Measurements from ENCODE around the gene DOK4.

DOK4 gene

GRCh38 chr16:57518922-57519321 is 32.6 kb upstream of the DOK4 start:
- no peak for DNase-seq (ENCODE audit: low spot score)

- DNase-seq (ENCODE audit: low spot score) = no peak
Observed at GRCh38 chr16:57518520-57518919, 32.2 kb upstream of the DOK4 start.

DNA sequence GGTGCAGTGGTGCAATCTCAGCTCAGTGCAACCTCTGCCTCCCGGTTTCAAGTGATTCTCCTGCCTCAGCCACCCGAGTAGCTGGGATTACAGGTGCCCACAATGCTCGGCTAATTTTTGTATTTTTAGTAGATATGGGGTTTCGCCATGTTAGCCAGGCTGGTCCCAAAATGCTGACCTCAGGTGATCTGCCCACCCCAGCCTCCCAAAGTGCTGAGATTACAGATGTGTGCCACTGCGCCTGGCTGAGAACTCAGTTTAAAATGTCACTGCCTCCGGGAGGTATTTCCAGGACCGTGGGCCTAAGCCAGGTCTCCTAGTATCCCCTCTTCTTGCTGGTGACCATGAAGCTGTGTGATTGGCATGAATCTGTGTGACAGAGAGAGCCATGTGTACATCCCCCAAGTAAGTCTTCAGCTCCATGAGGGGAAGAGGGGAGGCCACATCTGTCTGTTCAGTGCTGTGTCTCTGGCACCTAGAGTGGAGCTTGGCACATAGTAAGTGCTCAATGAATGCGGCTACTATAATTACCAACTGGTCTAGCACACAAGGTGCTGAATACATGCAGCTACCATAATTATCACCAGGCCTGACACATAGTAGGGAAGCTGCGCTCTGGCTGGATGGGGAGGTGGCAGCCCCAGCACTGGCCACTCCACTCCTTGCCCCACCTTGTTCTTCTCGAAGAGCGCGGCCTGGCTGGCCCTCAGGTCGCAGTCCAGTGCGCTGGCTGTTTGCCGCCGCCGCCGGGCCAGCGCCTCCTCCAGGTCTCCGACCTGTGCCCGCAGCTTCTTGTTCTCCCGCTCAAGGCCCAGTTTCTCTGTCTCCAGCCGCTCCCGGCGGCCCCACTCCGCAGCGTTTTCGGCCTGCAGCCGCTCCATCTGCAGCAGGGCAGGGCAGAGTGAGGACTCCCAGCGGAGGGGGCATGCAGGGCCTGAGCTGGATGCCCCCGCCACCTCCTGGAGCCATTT is 31.4 kb upstream of the DOK4 start:
- DNase-seq (ENCODE audit: low spot score) = no peak

GRCh38 chr16:57516773-57517172 is 30.5 kb upstream of the DOK4 start:
- no peak for DNase-seq (ENCODE audit: low spot score)

- no peak for DNase-seq (ENCODE audit: low spot score)
Observed at GRCh38 chr16:57516176-57516725, 30.0 kb upstream of the DOK4 start.

DNA sequence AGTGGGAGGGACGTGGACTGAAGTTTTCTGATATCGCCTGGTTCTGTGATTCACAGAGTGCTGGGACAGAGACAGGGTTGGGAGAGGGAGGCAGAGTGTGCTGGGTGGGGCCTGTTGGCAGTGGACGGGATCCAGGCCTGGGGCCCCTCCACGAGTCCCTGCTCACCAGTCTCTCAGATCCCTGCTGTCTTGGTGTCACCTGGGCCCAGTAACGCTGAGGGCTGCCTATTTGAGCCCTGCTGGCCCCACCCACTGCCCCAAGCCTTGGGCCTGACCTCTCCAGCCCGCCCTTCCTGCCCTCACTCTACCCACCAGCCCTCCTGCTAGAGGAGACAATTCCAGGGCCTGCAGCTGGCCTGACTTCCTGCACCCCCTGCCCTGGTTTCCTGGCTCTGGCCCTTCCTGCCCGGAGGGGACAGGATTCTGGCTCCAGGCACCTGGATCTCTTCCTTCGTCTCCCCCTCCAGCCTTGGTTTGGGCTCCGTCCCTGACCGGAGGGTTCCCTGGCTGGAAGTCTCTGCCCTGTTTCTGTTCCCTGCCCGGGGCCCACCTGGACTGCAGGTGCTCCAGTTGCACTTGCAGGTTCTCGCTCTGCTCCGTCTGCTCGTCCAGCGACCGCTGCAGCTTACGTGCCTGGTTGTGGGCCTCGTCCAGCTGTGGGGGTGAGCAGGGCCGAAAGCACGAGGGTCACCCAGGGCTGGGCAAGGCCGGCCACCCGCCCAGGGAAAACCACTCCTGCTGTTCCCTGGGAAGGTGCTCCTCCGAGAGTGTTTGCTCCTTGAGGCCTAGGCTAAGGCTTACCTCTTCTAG is 28.7 kb upstream of the DOK4 start:
- DNase-seq (ENCODE audit: low spot score) = no peak

DNA sequence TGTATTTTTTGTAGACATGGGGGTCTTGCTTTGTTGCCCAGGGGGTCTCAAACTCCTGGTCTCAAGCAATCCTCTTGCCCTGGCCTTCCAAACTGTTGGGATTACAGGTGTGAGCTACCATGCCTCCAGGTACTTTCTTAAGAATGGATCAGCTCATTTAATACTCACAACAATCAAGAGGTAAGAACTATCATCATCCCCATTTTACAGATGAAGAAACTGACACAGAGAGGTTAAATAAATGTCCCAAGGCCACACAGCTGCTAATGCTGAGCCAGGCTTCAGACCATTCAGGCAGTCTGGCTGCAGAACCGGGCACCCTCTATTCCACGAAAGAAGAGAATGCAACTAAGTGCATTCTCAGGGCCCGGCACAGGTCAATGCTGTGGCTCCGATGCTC is 28.1 kb upstream of the DOK4 start:
- no peak for DNase-seq (ENCODE audit: low spot score)

DNA sequence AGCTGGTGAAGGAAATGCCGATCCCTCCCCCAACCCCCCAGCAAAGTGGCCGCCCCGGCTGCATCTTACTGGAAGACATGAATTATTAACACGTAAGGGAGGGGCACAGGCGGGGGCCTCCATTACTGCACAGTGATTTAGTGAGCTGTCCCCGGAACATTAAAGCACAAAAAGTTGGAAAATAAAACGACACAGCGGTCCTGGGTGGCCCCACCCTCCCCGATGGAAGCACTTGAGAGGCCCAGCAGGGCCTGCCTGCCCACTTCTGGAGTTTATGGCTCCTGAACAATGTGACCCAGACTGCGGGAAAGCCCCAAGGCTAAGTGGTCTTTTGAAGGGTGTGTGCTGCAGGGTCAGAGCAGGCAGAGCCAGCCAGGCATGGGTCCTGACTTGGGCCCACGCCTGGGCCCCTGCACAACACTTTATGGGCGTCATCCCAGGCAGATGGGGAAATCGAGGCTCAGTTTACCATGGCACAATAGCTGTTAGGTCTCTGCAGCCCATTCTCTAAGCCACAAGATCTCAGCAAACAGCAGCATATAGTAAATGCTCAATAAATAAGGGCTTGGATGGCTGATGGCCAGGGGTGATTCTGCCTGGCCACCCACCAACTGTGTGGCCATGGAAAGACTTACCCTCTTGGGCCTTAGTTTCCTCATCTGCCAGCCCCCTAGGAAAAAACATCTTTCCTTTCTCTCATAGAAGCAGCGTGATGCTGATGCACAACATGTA is 27.2 kb upstream of the DOK4 start:
- DNase-seq (ENCODE audit: low spot score) = no peak

- no peak for DNase-seq (ENCODE audit: low spot score)
Observed at GRCh38 chr16:57512296-57513001, 26.2 kb upstream of the DOK4 start.

DNA sequence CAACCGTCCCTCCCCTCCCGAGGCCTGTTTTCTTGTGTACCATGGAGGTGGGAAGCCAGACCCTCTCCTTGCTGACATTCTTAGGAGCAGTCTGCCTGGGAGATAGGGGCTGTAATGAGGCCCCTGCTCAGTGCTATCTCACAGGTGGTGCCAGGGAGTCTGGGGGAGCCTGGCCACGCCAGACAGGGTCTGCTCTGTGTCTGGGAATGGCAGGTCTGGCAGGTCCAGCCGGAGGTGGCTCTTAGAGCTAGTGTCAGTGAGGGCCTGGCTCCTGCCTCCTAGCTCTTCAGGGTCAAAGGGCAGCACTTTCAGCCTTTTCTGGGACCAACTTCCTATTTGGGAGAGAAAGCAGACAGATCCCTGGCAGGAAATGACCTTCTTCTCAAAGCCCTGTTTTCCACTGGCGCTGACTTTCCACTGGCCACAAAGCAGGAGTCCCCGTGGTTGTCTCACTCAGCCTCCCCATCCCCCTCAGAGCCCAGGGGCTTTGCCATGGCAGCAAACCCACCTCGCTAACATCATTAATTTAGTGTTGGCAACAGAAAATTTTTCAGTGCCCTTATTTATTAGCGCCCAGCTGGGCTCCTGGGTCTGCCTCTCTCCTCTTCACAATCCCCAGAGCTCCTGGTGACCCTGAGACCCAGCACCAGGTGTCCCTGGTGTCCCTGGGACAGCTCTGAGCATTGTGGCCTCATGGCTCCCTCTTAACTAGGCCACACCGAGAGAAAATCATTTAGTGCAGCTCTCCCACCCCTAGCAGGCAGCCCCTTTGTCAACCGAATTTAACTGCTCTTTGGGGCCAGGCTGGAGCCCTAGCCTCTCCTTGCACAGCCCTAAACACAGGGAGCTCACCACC is 24.0 kb upstream of the DOK4 start:
- DNase-seq (ENCODE audit: low spot score) = no peak

GRCh38 chr16:57509231-57509923 is 23.1 kb upstream of the DOK4 start:
- no peak for DNase-seq (ENCODE audit: low spot score)

DNA sequence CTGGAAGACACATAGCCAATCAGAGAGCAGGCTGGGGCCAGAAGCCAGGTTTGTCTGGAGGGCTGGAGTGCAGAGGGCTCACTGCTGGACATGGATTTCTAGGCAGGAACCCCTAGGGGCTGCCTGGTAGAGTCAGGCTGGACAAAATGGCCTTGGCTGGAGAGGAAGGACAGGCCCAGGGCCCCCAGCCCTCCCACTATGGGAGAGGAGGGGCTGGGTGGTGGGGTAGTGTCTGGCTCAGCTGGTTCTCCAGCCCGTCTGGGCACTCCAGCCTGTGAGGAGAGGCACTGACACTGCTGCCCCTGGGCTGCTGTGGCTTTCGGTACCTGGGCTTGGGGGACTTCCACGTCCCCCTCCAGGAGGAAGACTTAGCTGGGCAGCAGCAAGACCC is 21.7 kb upstream of the DOK4 start:
- no peak for DNase-seq (ENCODE audit: low spot score)

DNA sequence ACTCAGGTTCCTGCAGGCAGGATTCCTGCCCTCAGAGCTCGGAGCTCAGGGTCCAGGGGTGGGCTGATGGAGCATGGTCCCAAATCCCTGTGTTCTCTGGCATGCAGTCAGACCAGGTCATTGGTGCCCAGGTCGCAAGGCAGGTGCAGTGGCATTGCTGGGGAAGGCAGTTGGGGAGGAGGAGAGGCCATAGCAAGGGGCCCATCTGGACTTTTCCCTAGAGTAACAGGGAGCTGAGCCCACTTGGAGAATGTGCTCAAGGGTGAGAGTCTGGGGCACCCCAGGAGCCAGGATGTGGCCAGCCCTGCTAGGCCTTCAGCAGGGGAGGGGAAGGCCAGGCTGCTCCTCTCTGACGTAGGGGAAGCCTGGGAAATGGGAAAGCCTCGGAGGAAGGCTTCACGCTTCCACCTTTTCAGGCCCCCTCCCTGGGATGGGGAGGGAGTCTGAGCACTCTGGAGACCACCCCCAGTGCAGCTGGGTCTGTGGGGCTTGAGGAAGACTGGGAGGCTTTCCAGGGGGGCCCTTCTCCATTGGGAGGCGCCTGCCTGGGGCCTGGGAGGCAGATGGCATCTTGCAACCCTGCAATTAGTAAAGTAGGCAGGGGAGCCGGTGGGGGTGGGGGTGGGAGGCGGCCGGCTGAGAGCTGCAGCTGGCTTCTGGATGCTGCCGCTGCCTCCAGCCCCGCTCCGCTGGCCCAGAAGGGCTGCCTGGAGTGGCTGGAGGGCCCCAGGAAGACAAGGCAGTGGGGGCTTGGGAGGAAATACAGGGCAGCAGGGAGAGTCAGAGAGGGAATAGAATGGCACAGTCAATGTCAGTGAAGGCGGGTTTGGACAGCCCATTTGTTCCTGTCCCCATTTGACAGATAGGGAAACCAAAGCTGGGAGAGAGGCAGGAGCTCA is 21.1 kb upstream of the DOK4 start:
- no peak for DNase-seq (ENCODE audit: low spot score)

- no peak for DNase-seq (ENCODE audit: low spot score)
Observed at GRCh38 chr16:57505169-57505568, 18.9 kb upstream of the DOK4 start.

DNA sequence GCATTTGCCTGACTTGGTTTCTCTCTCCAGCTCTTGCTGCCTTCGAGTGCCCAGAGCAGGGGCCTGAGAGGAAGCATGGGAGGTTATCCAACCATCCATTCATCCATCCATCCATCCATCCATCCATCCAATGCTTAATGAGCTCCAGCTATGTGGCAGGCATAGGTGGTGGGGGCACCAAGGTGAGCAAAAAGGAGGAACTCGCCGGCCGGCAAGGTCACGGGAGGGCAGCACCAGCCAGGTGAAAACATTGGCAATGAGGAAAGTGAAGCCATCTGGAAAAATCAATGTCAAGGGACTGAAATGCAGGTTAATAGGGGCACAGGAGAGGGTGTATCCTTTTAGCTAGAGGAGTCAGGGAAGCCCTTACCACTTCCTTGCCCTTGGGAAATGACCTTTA is 18.2 kb upstream of the DOK4 start:
- no peak for DNase-seq (ENCODE audit: low spot score)

- DNase-seq (ENCODE audit: low spot score) = no peak
Observed at GRCh38 chr16:57504001-57504400, 17.7 kb upstream of the DOK4 start.

GRCh38 chr16:57503366-57503765 is 17.1 kb upstream of the DOK4 start:
- no peak for DNase-seq (ENCODE audit: low spot score)

GRCh38 chr16:57502048-57502775 is 15.9 kb upstream of the DOK4 start:
- DNase-seq (ENCODE audit: low spot score) = no peak
